SU-DHL-6 (cell line): ENCODE measurements around the gene GIPC3.

ENCODE experiments used
- H2AFZ ChIP-seq: fragments of 200-600 bp; sonication (generic); 2 replicates; pipeline ENCODE4 v1.6.1; 2014; ENCODE audit warnings: low read depth, mild to moderate bottlenecking, moderate library complexity, mixed read lengths, antibody characterized with exemption, low read length; ENCODE audit not compliant: severe bottlenecking
- H3F3A ChIP-seq: fragments of 200-600 bp; shearing (Covaris generic); 2 replicates; pipeline ENCODE4 v1.6.0; 2016; ENCODE audit warnings: antibody characterized with exemption, mild to moderate bottlenecking; ENCODE audit not compliant: insufficient read depth
- H3K27ac ChIP-seq: fragments of 200-600 bp; sonication (generic); 2 replicates; pipeline ENCODE4 v1.5.1; 2016; ENCODE audit warnings: low read depth, mild to moderate bottlenecking, low read length, moderate library complexity, mixed read lengths
- H3K27me3 ChIP-seq: fragments of 200-600 bp; sonication (generic), shearing (Covaris generic); 2 replicates; pipeline ENCODE4 v1.6.0; 2014; ENCODE audit warnings: mild to moderate bottlenecking, low read length
- H3K36me3 ChIP-seq: fragments of 200-600 bp; sonication (generic); 2 replicates; pipeline ENCODE4 v1.6.1; 2014; ENCODE audit warnings: mild to moderate bottlenecking, low read length, mixed read lengths
- H3K4me2 ChIP-seq: fragments of 300-600, 200-600 bp; shearing (Covaris generic), sonication (generic); 2 replicates; pipeline ENCODE4 v1.6.0; 2014; ENCODE audit warnings: low read length, low read depth, mild to moderate bottlenecking; ENCODE audit not compliant: poor library complexity, severe bottlenecking
- H3K4me3 ChIP-seq: fragments of 200-600 bp; sonication (generic); 2 replicates; pipeline ENCODE4 v1.5.1; 2014; ENCODE audit warnings: antibody characterized with exemption, low read length, mild to moderate bottlenecking, mixed read lengths; ENCODE audit not compliant: insufficient read depth, poor library complexity, severe bottlenecking
- H3K79me2 ChIP-seq: fragments of 200-600 bp; sonication (generic); 2 replicates; pipeline ENCODE4 v1.6.1; 2014; ENCODE audit warnings: mild to moderate bottlenecking, low read length, moderate library complexity; ENCODE audit not compliant: insufficient read depth
- H3K9ac ChIP-seq: fragments of 200-600 bp; sonication (generic); 2 replicates; pipeline ENCODE4 v1.7.0; 2014; ENCODE audit warnings: mild to moderate bottlenecking, low read length
- H3K9me2 ChIP-seq: fragments of 200-600 bp; sonication (generic); replicated peaks from 2 replicates; pipeline ENCODE4 v1.6.1; 2014; ENCODE audit warnings: low read length; ENCODE audit not compliant: insufficient read depth
- H3K9me3 ChIP-seq: fragments of 200-600 bp; sonication (generic); 2 replicates; pipeline ENCODE4 v1.6.1; 2014; ENCODE audit warnings: low read length, mixed read lengths; ENCODE audit not compliant: insufficient read depth
- H4K20me1 ChIP-seq: fragments of 200-600 bp; sonication (generic); 2 replicates; pipeline ENCODE4 v1.6.1; 2014; ENCODE audit warnings: low read depth, mild to moderate bottlenecking, antibody characterized with exemption, low read length, moderate library complexity, mixed read lengths
- CTCF ChIP-seq: fragments of 200-600 bp; sonication (generic); IDR thresholded peaks from one replicate; pipeline ENCODE4 v1.5.1; 2017; ENCODE audit warnings: antibody characterized with exemption, mild to moderate bottlenecking, low read length, moderate library complexity; ENCODE audit not compliant: insufficient read depth, poor library complexity, severe bottlenecking
- EZH2phosphoT487 ChIP-seq: fragments of 200-600 bp; sonication (generic), shearing (Covaris generic); conservative IDR thresholded peaks from 2 replicates; pipeline ENCODE4 v1.6.1; 2018; ENCODE audit warnings: mild to moderate bottlenecking, antibody characterized with exemption, low read length, moderate library complexity, mixed read lengths

GIPC3 gene

GRCh38 chr19:3585301-3586126 lies at the start of gene GIPC3:
TSS of gene GIPC3 (plus strand) at chr19:3585478. CDS start at chr19:3585598, 120 bp downstream.
- no peak within 1 kb of the TSS for H2AFZ ChIP-seq

GRCh38 chr19:3535563-3535965 lies 49.7 kb upstream of the GIPC3 start:
- no peaks in the 10 kb centered on the region for H3F3A ChIP-seq
- TF ChIP-seq CTCF (no peak), EZH2phosphoT487 (no peak)
- no peak overlapping the region for H3K4me2 ChIP-seq
- no peak overlapping the region for H2AFZ ChIP-seq
- no peaks in the 10 kb centered on the region for H3K9me3 ChIP-seq
- H3K27me3 ChIP-seq, result no peaks in the 10 kb centered on the region
- no peak overlapping the region for H3K9ac ChIP-seq
- no peak overlapping the region for H3K4me3 ChIP-seq
- H4K20me1 ChIP-seq, result no peaks in the 10 kb centered on the region
- H3K79me2 ChIP-seq, result no peaks in the 10 kb centered on the region
- H3K36me3 ChIP-seq, result no peaks in the 10 kb centered on the region
- H3K9me2 ChIP-seq, result no peaks in the 10 kb centered on the region
- no peak overlapping the region for H3K27ac ChIP-seq

More at GRCh38 chr19:3585301-3586126, at the start of gene GIPC3:
- H3K9me3 ChIP-seq, result 0 out of 2 replicates have a peak, but pooled peaks cover 4% of the 10 kb centered on the region
- H3K36me3 ChIP-seq, result no peaks in the 10 kb centered on the region
- H3K4me2 ChIP-seq, result no peak within 1 kb of the TSS
- no peak within 1 kb of the TSS for H3K4me3 ChIP-seq
- H3K27me3 ChIP-seq, result no peaks in the 10 kb centered on the region
- no peaks in the 10 kb centered on the region for H4K20me1 ChIP-seq
- H3K27ac ChIP-seq, result no peak within 1 kb of the TSS
- no peaks in the 10 kb centered on the region for H3K79me2 ChIP-seq
- TF ChIP-seq CTCF (no peak), EZH2phosphoT487 (no peak)
- no peaks in the 10 kb centered on the region for H3F3A ChIP-seq
- H3K9me2 ChIP-seq, result no peaks in the 10 kb centered on the region
- H3K9ac ChIP-seq, result no peak within 1 kb of the TSS

GRCh38 chr19:3535981-3536380 lies 49.3 kb upstream of the GIPC3 start:
- no peak for TF ChIP-seq CTCF
- no peak for TF ChIP-seq EZH2phosphoT487
- H3K27ac ChIP-seq, result no peak overlapping the region
- no peak overlapping the region for H3K4me2 ChIP-seq
- no peaks in the 10 kb centered on the region for H3K36me3 ChIP-seq
- H3K4me3 ChIP-seq, result no peak overlapping the region
- H3K79me2 ChIP-seq, result no peaks in the 10 kb centered on the region
- no peaks in the 10 kb centered on the region for H3K9me3 ChIP-seq
- no peaks in the 10 kb centered on the region for H3K9me2 ChIP-seq
- no peaks in the 10 kb centered on the region for H4K20me1 ChIP-seq
- H3K27me3 ChIP-seq, result no peaks in the 10 kb centered on the region
- no peaks in the 10 kb centered on the region for H3F3A ChIP-seq
- no peak overlapping the region for H3K9ac ChIP-seq
- no peak overlapping the region for H2AFZ ChIP-seq
